Tibial artery (tissue), 4 donors: Measurements from ENCODE around the gene LLPH.

Experiments used
- DNase-seq, 2 donors: peaks; one replicate each; pipeline ENCODE4 v3.0.0-alpha.2; 2019
- H3K27ac ChIP-seq, 2 donors: fragments of 200-600 bp; sonication (generic) in 1 of 2; 1 replicate in 1 of 2; 2 replicates in 1 of 2; pipeline ENCODE4 v1.5.1; 2018 to 2019; ENCODE audit warnings: mild to moderate bottlenecking in 1 of 2
- H3K27me3 ChIP-seq, 2 donors: fragments of 200-600 bp; sonication (generic) in 1 of 2; one replicate each; pipeline versions ENCODE4 v1.5.1 to v1.6.0; 2016 to 2019
- H3K36me3 ChIP-seq, 3 donors: fragments of 200-600 bp; sonication (generic) in 2 of 3; one replicate each; pipeline ENCODE4 v1.5.1; 2016 to 2019; ENCODE audit warnings: mild to moderate bottlenecking in 2 of 3
- H3K4me1 ChIP-seq, 4 donors: fragments of 200-600 bp; sonication (generic) in 2 of 4; 1 replicate in 3 of 4; 2 replicates in 1 of 4; pipeline ENCODE4 v1.5.1; 2016 to 2019
- H3K4me3 ChIP-seq, 2 donors: fragments of 200-600 bp; sonication (generic) in 1 of 2; 1 replicate in 1 of 2; 2 replicates in 1 of 2; pipeline ENCODE4 v1.5.1; 2018 to 2019; ENCODE audit warnings: mild to moderate bottlenecking in 2 of 2
- H3K9me3 ChIP-seq, 3 donors: fragments of 200-600 bp; sonication (generic) in 1 of 3; one replicate each; pipeline ENCODE4 v1.5.1; 2016 to 2019
- intact Hi-C: fragments of 100-400 bp; cut with DNase I; formaldehyde crosslinking; loops from one replicate; pipeline ENCODE4 v1.15.0; 2023; ENCODE audit warnings: low total_unique reads
- TF ChIP-seq, protein P1 (sequence below), 2 experiments: fragments of 200-600 bp in 1 of 2; fragments of 450-650 bp in 1 of 2; IDR thresholded peaks; one replicate each; pipeline ENCODE4 v1.5.1; 2017 to 2019; ENCODE audit warnings: antibody characterized with exemption in 2 of 2, mild to moderate bottlenecking in 1 of 2, moderate library complexity in 1 of 2

LLPH gene

DNA sequence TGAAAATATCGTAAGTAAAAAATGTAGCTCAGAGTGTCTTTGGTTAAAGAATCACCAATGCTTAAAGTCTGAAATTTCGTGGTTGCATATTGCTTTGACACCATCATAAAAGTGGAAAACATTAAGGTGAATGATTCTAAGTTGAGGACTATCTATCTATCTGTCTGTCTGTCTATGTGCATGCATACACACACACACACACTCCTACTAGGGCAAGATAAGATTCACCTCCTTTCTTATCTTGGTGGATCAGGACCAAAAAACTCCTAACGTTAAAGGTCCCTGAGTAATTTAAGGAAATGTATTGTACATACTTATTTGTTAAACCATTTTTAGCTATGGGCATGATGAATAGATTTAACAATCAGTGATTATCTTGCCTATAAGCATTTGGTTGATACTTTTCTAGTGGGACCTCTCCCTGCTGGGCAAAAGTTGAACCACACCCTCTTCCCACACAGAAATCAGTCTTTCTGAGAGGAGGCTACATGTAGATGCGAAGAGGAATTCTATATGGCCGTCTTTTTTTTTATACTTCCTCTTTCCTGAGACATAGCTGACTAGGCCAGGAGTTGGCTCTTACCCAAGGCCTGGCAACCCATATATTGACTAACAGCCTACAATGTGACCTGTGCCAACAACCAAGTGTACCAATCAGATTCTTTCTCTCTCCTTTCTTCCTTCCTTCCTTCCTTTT is 19.3 kb upstream of the LLPH start:
- Histone ChIP-seq H3K4me3 (no peak overlapping the region), H3K9me3 (no peaks in the 10 kb centered on the region), H3K36me3 (peaks cover 9 to 33% (median 9%) of the 10 kb centered on the region in 3 donors), H3K27me3 (no peaks in the 10 kb centered on the region), H3K4me1 (peaks cover 0 to 8% (median 4%) of the 10 kb centered on the region in 4 donors), H3K27ac (no peak overlapping the region)
- TF ChIP-seq, protein P1, sequence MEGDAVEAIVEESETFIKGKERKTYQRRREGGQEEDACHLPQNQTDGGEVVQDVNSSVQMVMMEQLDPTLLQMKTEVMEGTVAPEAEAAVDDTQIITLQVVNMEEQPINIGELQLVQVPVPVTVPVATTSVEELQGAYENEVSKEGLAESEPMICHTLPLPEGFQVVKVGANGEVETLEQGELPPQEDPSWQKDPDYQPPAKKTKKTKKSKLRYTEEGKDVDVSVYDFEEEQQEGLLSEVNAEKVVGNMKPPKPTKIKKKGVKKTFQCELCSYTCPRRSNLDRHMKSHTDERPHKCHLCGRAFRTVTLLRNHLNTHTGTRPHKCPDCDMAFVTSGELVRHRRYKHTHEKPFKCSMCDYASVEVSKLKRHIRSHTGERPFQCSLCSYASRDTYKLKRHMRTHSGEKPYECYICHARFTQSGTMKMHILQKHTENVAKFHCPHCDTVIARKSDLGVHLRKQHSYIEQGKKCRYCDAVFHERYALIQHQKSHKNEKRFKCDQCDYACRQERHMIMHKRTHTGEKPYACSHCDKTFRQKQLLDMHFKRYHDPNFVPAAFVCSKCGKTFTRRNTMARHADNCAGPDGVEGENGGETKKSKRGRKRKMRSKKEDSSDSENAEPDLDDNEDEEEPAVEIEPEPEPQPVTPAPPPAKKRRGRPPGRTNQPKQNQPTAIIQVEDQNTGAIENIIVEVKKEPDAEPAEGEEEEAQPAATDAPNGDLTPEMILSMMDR (IDR thresholded peaks at IDR 0.05), result no peak
- intact Hi-C loops, result no loop called here
- peak in 1 of 2 donors; percentile 55 for DNase-seq

DNA sequence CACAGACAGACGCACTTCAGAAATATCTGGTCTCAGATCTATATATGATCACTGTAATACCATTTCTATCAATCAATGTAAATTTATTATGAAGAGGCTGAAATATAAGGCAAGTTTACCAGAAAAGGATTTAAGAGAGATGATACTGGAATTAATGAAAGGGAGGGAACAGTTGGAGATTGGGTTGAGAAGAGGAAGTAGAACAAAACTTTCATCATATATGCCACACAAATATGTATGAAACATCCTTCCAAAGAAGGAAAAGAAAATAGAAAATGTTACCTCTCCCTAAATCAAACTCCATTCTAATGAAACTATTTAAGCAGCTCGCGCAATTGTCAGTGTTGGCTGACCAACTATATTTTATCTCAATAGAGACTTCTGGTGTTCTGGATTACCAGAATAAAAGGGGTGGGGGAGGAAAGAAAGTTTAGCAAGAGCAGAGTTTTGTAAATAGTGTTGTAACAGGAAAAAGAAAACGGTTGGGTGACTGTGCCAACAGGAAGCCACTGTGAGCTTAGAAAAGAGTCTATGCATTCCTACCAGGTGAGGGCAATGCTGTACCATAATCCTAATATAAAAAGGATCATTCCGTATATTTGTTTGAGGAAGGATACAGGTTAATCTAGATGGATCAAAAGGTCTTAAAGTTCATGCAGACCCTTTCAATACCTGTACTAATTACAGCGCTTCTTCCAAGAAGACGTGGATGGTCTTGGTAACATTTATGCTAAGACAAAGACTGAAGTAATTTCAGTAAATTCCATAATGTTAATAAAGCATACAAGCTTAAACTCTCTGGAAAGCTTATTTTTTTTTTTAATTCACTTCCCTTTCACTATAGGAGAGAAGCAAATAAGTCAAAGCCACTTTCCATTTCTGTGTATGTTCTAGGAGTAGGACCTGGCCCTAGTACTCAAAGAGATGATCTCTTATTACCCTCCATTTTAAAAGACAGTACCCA is 14.5 kb upstream of the LLPH start:
- DNase-seq, result peak in 1 of 2 donors; percentile 61
- intact Hi-C loops, result no loop called here
- Histone ChIP-seq H3K4me3 (no peak overlapping the region), H3K27ac (peak overlapping the region in 1 of 2 donors; percentile 42), H3K9me3 (peaks cover 2 to 5% (median 4%) of the 10 kb centered on the region in 3 donors), H3K36me3 (peaks cover 33 to 48% (median 40%) of the 10 kb centered on the region in 3 donors), H3K4me1 (peaks cover 0 to 10% (median 4%) of the 10 kb centered on the region in 4 donors), H3K27me3 (no peaks in the 10 kb centered on the region)
- TF ChIP-seq, protein P1 (IDR thresholded peaks at IDR 0.05), result peak; percentile 49 to 60

DNA sequence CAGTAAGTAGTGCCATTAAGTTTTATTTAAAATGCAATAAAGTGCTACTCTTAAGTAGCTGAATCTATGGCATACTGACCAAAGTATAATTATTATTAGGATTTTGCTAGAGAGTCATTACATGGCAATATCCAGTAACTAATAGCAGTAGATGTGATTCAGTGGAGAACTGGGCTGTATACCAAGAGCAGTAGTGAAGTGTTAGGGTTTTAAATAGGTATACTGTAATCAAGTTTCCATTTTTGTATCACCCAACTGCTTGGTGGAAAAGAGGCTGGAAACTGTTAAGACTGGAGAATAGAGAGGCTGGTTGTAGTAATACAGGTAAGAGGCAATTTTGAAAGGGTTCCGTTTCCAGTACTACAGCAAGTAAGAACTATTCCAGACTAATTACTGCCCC is 13.3 kb upstream of the LLPH start:
- Histone ChIP-seq H3K4me1 (peaks cover 0 to 10% (median 4%) of the 10 kb centered on the region in 4 donors), H3K27me3 (no peaks in the 10 kb centered on the region), H3K9me3 (peaks cover 2 to 5% (median 4%) of the 10 kb centered on the region in 3 donors), H3K4me3 (no peak overlapping the region), H3K27ac (no peak overlapping the region), H3K36me3 (peaks cover 42 to 48% (median 46%) of the 10 kb centered on the region in 3 donors)
- DNase-seq, result no peak
- intact Hi-C loops, result no loop called here
- TF ChIP-seq, protein P1 (IDR thresholded peaks at IDR 0.05), result no peak

DNA sequence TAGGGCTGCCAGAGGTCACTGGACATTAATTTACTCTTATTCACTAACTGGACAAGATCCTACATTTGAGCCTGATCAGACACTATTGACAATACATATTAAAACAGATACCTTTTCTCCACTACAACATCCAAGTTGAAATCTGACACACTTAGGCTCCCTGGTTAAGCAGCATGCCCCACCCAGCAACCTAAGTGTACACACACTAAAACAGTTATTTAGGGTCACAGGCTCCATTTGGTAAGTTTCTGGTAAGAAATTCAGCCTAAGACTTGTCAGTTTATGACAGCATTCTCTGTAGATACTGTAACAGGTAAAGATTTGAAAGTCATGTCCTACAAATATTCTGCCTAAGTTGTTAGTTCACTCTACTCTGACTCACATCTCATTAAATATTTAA is 12.3 kb upstream of the LLPH start:
- no peak overlapping the region for H3K27ac ChIP-seq
- no peaks in the 10 kb centered on the region for H3K27me3 ChIP-seq
- DNase-seq, result no peak
- intact Hi-C loops, result no loop called here
- H3K4me3 ChIP-seq, result no peak overlapping the region
- peaks cover 0 to 10% (median 4%) of the 10 kb centered on the region in 4 donors for H3K4me1 ChIP-seq
- peaks cover 2 to 5% (median 4%) of the 10 kb centered on the region in 3 donors for H3K9me3 ChIP-seq
- TF ChIP-seq, protein P1 (IDR thresholded peaks at IDR 0.05), result no peak
- peaks cover 45 to 52% (median 46%) of the 10 kb centered on the region in 3 donors for H3K36me3 ChIP-seq

DNA sequence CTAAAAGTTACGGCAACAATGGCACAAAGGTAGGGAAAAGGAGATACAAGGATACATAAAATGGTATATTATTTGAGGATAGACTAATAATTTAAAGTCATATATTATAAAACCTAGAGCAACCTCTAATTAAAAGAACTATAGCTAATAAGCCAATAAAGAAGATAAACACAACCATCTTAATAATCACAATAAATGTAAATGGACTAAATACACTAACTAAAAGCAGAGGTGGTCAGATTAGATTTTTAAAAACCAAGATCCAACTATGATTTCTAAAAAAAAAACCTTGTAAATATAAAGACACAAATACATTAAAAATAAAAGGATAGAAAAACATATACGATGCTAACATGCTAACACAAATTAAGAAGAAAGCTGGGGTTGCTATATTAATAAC is 10.7 kb upstream of the LLPH start:
- intact Hi-C loops, result no loop called here
- TF ChIP-seq, protein P1 (IDR thresholded peaks at IDR 0.05), result no peak
- Histone ChIP-seq H3K27ac (no peak overlapping the region), H3K9me3 (peaks cover 2 to 5% (median 4%) of the 10 kb centered on the region in 3 donors), H3K4me1 (peaks cover 0 to 10% (median 4%) of the 10 kb centered on the region in 4 donors), H3K36me3 (peaks cover 59 to 61% (median 60%) of the 10 kb centered on the region in 3 donors), H3K27me3 (no peaks in the 10 kb centered on the region), H3K4me3 (no peak overlapping the region)
- DNase-seq, result no peak
